Ovary (tissue), 3 donors: ENCODE measurements around the gene HADHA.

Source experiments
- EP300 ChIP-seq: sonication (generic); formaldehyde crosslinking; IDR thresholded peaks from one replicate; pipeline ENCODE4 v1.6.1; 2017; ENCODE audit warnings: antibody characterized with exemption
- POLR2A ChIP-seq: fragments of 450-650 bp; IDR thresholded peaks from one replicate; pipeline ENCODE4 v1.6.1; 2017; ENCODE audit warnings: antibody characterized with exemption, mild to moderate bottlenecking, moderate library complexity
- TF ChIP-seq, protein P1 (sequence below), 3 donors: fragments of 450-650 bp in 2 of 3; fragments of 200-600 bp in 1 of 3; IDR thresholded peaks; one replicate each; pipeline versions ENCODE4 v1.5.1 to v1.8.0; 2016 to 2022; ENCODE audit warnings: antibody characterized with exemption in 3 of 3, mild to moderate bottlenecking in 1 of 3
- donor health status: DM: no; HTN: no; CAD: no.

DNA sequence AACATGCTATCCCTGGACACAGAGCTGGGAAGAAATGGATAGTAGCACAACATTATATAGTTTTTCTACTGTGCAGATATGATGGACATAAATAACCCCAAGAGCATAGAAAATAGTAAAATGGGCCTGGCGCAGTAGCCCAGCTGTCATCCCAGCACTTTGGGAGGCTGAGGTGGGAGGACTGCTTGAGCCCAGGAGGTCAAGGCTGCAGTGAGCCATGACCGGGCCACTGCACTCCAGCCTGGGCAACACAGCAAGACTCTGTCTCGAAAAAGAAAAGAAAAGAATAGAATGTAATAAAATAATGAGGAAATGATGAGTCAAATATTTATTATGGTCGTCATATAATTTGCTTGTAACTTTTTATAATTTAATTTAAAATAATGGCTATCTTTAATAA lies 79.0 kb downstream of the HADHA start:
- TF ChIP-seq, protein P1, sequence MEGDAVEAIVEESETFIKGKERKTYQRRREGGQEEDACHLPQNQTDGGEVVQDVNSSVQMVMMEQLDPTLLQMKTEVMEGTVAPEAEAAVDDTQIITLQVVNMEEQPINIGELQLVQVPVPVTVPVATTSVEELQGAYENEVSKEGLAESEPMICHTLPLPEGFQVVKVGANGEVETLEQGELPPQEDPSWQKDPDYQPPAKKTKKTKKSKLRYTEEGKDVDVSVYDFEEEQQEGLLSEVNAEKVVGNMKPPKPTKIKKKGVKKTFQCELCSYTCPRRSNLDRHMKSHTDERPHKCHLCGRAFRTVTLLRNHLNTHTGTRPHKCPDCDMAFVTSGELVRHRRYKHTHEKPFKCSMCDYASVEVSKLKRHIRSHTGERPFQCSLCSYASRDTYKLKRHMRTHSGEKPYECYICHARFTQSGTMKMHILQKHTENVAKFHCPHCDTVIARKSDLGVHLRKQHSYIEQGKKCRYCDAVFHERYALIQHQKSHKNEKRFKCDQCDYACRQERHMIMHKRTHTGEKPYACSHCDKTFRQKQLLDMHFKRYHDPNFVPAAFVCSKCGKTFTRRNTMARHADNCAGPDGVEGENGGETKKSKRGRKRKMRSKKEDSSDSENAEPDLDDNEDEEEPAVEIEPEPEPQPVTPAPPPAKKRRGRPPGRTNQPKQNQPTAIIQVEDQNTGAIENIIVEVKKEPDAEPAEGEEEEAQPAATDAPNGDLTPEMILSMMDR (IDR thresholded peaks at IDR 0.05), result no peak
- TF ChIP-seq POLR2A, result no peak
- TF ChIP-seq EP300, result no peak
